HG03045 (cell line): Measurements from ENCODE around the gene PNMA6E.

Experiments
- ATAC-seq: cut with Tn5 transposase; IDR thresholded peaks from one replicate; pipeline ENCODE4 v1.9.1; 2021; ENCODE audit warnings: mild to moderate bottlenecking, moderate library complexity; ENCODE audit not compliant: unreplicated experiment

Gene PNMA6E

DNA sequence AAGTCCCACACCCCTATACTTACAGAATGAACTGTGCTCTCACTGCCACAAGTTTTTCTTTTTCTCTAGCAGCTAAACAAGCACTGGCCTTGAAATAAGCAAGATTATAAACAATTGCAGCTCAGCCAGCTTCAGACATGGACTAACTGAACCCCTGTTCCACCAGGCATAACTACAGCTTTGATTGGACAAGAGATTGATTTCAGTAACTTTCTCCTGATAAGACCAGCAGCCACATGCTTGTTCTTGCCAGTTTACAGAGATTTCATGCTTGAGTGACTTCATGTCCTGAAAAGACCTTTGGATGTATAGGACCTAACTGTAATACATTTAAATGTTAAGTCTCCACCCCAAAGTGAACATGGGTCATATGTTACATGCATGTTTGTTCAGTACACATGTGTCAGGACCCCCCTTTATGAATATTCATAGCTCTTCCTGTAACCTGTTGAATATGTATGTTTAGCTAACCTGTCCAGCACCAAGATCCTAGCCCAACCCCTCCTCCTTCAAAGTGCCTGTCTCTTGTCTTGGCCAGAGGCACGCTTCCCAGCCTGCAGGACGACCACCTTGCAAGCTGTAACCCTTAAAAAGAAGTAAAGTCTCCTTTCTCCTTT is 39.3 kb downstream of the PNMA6E start:
- no peak for ATAC-seq

GRCh38 chrX:153357877-153358276 is 43.3 kb downstream of the PNMA6E start:
- no peak for ATAC-seq

DNA sequence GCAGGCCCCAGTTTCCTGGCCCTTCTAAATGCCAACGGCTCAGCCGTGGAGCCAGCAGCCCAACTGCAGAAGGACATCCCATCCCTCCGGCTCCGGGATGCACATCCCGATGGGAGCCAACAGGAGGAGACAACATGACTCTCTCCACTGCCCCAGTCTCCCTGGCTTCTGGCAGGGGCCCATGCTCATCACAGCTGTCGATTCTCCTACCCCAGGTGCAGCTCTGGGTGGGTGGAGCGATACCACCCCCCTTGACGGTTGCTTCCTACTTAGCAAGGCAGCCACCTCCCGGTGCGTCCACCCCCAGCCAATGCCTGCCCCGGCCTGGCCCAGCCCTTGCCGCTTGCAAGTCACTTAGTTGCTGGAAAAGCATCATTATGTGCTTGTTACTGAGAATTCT is 47.7 kb downstream of the PNMA6E start:
- no peak for ATAC-seq

DNA sequence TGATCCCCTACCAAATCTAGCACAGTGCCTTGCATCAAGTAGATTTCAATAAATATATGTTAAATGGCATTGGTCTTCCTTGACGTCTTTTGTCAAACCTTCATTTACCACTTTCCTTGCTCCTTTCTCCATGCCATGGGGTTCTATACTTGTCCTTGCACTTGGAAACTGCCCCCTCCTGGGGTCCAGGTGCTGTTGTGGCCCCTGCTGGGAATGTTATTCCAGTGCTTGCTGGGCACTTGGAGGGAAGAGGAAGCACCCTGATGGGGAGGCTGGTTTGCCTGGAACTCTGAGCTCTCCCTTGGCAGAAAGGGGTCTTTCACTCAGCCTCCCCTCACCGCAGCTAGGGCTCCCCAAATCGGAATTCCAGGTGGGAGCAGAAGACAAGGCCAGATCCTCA is 48.3 kb downstream of the PNMA6E start:
- no peak for ATAC-seq

DNA sequence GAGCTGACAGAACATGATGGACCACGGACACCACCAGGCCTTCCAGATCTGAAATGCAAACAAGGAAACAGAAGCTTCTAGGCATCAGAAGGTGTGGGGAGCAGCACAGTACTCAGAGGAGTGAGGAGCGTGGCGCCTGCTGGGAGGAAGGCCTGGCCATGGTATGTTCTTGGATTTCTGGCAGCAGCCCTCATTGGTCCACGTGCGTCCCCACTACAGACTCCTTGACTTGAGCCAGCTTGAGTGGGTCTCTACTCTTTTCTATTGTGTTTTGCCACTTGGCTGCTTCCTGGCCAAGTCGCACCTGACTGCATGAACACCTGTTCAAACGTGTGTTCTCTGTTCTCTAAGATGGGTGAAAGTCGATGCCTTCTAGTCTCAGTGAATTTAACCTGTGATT is 49.2 kb downstream of the PNMA6E start:
- no peak for ATAC-seq

- no peak for ATAC-seq
These were observed 51.2 kb downstream of the PNMA6E start for GRCh38 chrX:153349952-153350351.

DNA sequence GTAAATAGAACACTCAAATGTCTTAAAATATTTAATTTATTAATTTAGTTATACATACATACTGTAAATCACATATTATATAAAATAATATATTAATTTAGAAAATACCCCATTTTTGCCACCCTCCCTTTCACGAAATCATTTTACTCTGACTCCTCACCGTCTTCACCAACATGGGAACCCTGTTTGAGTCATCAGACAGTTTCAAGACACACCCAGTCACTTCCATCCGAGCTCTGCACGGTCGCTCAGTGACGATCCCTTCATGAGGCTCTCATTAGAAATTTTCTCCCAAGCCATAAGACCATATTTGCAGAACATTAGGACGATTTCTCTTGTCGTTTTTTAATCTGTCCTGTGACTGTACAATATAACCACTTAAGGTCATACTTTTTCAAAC is 52.7 kb downstream of the PNMA6E start:
- ATAC-seq: no peak

- ATAC-seq: no peak
These were observed 53.6 kb downstream of the PNMA6E start for GRCh38 chrX:153347530-153347929.
